ENCODE results near the gene ACY1.

DNA sequence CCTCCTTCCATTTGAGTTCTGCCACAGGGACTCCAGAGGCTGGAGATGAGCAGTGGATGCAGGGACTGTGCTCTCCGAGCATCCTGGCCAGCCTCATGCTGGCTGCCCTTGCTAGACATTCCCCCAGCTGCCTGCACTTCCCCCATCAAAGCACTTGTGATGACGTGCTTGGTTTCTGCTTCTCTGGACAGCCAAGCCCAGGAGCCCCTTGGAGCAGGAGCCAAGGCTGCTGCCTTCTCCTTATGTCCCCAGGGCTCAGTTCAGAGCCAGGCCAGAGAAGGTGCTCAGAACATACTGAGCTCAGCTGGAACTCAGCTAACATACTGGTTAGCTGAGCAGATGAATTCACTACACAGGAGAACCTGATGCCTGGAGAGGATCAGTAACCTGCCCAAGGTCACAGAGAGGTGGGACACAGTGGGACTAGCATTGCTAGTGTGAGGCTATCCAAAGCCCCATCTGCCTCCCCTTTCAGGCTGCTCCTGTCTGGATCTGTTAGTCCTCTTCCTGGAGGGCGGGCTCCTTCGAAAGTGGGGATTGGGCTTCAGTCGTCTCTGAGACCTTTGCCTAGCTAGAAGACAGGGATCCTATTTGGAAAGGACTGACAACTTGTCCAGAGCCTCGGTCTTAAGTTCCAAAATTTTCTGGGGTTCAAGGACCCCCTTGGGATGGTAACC is 20.3 kb upstream of the ACY1 start:
- TF ChIP-seq CTCF (IDR thresholded peaks at IDR 0.05 in 2 of 3, conservative IDR thresholded peaks at IDR 0.05 in 1 of 3; ENCODE audit: control insufficient read depth in 2 of 3, extremely low read depth in 1 of 3, insufficient read depth in 1 of 3, low read depth in 3 of 3, low read length in 3 of 3): no peak
- TF ChIP-seq ZBTB33 (IDR thresholded peaks at IDR 0.05): no peak
- TF ChIP-seq, protein P1, sequence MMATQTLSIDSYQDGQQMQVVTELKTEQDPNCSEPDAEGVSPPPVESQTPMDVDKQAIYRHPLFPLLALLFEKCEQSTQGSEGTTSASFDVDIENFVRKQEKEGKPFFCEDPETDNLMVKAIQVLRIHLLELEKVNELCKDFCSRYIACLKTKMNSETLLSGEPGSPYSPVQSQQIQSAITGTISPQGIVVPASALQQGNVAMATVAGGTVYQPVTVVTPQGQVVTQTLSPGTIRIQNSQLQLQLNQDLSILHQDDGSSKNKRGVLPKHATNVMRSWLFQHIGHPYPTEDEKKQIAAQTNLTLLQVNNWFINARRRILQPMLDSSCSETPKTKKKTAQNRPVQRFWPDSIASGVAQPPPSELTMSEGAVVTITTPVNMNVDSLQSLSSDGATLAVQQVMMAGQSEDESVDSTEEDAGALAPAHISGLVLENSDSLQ (IDR thresholded peaks at IDR 0.05): no peak
- no peak for TF ChIP-seq MEF2A (IDR thresholded peaks at IDR 0.05; ENCODE audit: insufficient read depth, low read depth, low read length)

Measured in GM12878 (cell line).